ENCODE measurements around the gene PBX1.

GRCh38 chr1:164596172-164596571 lies 37.2 kb downstream of the PBX1 start:
- TF ChIP-seq CTCF (IDR thresholded peaks at IDR 0.05; ENCODE audit: poor library complexity) (no peak), EZH2 (IDR thresholded peaks at IDR 0.05; ENCODE audit: borderline replicate concordance) (no peak), EZH2phosphoT487 (IDR thresholded peaks at IDR 0.05; ENCODE audit: low read depth, severe bottlenecking, unreplicated experiment) (no peak)
